Fibroblast of villous mesenchyme (primary cell): Measurements from ENCODE around the gene PERP. TPM values are rescaled to one million over a fixed set of nuclear protein-coding genes. Genes with fewer than 3 reads are reported as not detected.

ENCODE experiments used
- DNase-seq: peaks from one replicate; pipeline ENCODE4 v3.0.0-alpha.2; 2010; ENCODE audit warnings: low read depth
- H3K4me3 ChIP-seq: 2 replicates; pipeline ENCODE4 v1.5.1; 2011; ENCODE audit warnings: low read depth, mild to moderate bottlenecking, low read length
- total RNA-seq: library from RNA; depleted of rRNA; stranded (reverse); fragments of >200 nt; gene quantifications from 2 replicates; pipeline ENCODE4 v1.2.3, GENCODE V29; 2012
- TF ChIP-seq, protein P1 (sequence below): IDR thresholded peaks from 2 replicates; pipeline ENCODE4 v1.5.1; 2012; ENCODE audit warnings: low read depth, mild to moderate bottlenecking, low read length; ENCODE audit not compliant: insufficient read depth

Gene PERP
- total RNA-seq, 1 donor, result 11.2 TPM

GRCh38 chr6:138054982-138055381 is 52.2 kb downstream of the PERP start:
- TF ChIP-seq, protein P1, sequence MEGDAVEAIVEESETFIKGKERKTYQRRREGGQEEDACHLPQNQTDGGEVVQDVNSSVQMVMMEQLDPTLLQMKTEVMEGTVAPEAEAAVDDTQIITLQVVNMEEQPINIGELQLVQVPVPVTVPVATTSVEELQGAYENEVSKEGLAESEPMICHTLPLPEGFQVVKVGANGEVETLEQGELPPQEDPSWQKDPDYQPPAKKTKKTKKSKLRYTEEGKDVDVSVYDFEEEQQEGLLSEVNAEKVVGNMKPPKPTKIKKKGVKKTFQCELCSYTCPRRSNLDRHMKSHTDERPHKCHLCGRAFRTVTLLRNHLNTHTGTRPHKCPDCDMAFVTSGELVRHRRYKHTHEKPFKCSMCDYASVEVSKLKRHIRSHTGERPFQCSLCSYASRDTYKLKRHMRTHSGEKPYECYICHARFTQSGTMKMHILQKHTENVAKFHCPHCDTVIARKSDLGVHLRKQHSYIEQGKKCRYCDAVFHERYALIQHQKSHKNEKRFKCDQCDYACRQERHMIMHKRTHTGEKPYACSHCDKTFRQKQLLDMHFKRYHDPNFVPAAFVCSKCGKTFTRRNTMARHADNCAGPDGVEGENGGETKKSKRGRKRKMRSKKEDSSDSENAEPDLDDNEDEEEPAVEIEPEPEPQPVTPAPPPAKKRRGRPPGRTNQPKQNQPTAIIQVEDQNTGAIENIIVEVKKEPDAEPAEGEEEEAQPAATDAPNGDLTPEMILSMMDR, result no peak
- no peak for DNase-seq
- H3K4me3 ChIP-seq, result no peak overlapping the region

- TF ChIP-seq, protein P1, result no peak
- no peak for DNase-seq
- no peak overlapping the region for H3K4me3 ChIP-seq
Observed at GRCh38 chr6:138052783-138053182, 54.4 kb downstream of the PERP start.

- no peak for DNase-seq
- TF ChIP-seq, protein P1, result no peak
Observed at GRCh38 chr6:138044972-138045371, 62.2 kb downstream of the PERP start.

DNA sequence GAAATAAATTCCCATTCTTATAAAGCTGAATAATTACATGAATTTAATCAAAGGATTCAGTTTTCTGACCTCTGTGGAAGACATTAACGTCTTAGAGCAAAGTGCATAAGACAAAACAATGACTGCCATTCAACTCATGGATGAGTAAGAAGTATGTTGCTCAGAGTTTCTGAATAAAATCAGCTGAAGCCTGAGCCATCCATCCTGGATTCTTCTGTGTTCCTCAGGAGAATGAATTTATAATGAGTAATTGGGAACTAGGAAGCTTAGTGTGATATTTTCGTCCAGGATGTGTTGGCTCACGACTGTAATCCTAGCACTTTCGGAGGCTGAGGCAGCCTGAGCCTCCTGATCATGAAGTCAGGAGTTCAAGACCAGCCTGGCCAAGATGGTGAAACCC is 62.8 kb downstream of the PERP start:
- H3K4me3 ChIP-seq, result no peak overlapping the region
- TF ChIP-seq, protein P1, result no peak
- DNase-seq, result no peak

More at GRCh38 chr6:138044972-138045371, 62.2 kb downstream of the PERP start:
- H3K4me3 ChIP-seq, result no peak overlapping the region

Other genes starting within 250 kb of the PERP start
- 3.5 and 3.9 TPM in 2 replicates for gene TNFAIP3, start 240.2 kb downstream of the PERP start, total RNA-seq
- gene ARFGEF3, start 54.5 kb upstream of the PERP start, total RNA-seq, result under 0.01 TPM in 2 replicates
- not detected in 2 replicates for gene PBOV1, start 111.1 kb upstream of the PERP start, total RNA-seq